ENCODE results near the gene TRAPPC14.
A peak's percentile ranks its signal among the peaks of the same experiment; 100 is the strongest.

Gene TRAPPC14

DNA sequence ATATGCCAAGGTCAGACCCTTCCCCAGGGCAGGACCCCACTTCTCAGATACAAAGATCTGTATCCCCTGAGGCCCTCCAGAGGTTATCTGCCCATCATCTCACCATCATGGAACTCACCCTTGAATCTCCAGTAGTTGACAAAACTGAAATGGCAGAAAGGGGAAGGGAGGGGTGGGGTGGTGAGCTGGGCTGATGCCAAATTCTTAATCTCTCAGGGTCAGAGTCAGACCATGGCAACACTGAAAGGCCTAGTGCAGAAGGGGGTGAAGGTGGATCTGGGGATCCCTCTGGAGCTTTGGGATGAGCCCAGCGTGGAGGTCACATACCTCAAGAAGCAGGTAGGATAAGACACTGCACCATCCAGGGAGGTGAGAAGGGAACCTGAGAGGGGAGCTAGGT is 36.0 kb downstream of the TRAPPC14 start:
- no peak for DNase-seq

DNA sequence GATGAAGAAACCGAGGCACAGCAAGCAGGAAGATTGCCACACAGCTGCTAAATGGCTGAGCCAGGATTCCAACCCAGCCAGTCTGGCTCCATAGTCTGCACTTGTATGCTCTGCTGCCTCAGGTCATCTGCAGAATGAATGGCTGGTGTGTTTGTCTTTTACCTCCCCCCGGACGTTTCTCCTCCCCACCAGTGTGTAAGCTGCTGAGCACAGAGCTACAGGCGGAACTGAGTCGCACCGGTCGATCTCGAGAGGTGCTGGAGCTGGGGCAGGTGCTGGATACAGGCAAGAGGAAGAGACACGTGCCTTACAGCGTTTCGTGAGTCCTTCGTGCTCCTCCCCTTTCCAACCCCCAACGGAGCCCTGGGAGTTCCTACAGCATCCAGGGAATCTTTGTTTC is 36.5 kb downstream of the TRAPPC14 start:
- DNase-seq = no peak

DNA sequence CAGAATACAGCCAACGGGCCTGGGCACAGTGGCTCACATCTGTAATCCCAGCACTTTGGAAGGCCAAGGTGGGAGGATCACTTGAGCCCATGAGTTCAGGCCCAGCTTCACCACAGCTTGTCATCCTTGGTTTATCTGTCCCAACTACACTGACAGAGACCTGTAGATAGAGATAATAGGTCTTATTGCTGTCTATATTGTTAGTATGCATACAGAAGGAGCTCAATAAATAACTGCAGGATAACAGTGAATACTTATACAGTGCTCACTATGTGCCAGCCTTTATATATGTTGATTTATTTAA is 37.8 kb downstream of the TRAPPC14 start:
- DNase-seq = no peak

DNA sequence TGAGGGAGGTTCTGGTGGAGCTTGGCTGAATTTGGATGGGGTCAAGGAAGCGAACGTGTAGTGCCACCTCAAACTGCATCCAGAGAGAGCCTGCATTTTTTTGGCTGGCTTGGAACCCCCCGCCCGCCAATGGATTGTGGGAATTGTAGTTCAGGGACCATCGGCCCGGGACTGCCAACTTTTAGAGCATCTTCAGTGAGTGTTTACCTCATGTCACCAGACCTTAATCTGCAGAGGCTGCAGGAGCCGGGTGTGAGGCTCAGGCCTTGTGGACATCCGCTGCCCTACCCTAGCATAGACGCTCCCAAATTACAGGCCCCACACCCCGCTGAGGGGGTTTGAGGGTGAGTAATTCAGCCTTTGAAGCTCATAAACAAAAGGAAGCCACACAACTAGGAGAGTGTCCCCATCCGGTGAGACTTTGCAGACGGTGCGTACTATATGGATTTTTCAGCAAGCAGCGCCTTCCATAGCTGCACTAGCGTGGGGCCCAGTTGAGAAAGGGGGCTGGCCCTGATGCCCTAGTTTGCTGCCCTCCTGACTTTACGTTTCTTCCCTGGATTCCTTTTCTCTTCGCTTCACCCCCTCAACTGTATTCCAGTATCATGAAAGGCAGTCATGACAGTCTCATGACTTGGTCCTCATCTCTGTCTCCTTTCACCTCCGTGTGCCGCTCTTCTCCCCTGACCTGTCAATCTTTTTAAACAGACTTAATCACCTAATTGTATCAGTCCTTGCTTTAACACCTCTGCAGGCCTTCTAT is 38.4 kb downstream of the TRAPPC14 start:
- peak; percentile 62 to 65 for DNase-seq

DNA sequence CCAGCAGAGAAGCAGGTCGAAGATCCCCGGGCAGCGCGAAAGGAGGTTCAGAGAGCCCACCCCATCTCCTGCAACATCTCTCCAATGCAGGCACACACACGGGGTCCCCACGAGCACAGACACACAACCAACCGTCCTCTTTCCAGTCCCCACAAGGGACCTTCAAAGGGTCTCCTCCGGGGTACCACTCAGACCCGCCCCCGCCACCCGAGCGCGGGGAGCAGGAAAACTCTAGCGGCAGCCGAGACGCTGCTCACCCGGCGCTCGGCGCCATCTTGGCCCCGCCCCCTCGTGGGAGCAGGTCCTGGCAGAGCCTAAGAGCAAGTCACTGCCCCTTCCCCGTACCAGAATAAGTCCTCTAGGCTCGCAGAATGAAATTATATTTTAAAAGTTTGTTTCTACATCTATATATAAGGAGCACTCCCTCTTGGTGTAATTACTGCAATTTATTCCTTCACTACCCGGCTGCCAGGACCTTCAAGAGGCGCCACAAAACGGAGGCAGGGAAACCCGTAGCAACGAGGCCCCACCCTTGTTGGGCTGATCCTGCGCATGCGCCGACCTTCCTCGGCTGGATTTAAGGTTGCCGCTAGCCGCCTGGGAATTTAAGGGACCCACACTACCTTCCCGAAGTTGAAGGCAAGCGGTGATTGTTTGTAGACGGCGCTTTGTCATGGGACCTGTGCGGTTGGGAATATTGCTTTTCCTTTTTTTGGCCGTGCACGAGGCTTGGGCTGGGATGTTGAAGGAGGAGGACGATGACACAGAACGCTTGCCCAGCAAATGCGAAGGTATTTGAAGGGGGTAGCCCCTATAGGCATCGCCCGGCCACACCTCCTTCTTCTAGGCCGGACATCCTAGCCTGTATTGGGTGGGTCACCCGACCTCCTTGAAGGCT is 39.2 kb downstream of the TRAPPC14 start, which contains the start of the genes CNPY4 and TAF6:
Gene CNPY4 (plus strand): TSS at position 563 of the 898 bp plus-strand sequence. CDS start 111 bp downstream, at position 674.
Gene TAF6 (minus strand): TSS at position 287 of the 898 bp plus-strand sequence. CDS start 5,149 bp downstream, outside the sequence.
- DNase-seq = peak; percentile 95 to 97

DNA sequence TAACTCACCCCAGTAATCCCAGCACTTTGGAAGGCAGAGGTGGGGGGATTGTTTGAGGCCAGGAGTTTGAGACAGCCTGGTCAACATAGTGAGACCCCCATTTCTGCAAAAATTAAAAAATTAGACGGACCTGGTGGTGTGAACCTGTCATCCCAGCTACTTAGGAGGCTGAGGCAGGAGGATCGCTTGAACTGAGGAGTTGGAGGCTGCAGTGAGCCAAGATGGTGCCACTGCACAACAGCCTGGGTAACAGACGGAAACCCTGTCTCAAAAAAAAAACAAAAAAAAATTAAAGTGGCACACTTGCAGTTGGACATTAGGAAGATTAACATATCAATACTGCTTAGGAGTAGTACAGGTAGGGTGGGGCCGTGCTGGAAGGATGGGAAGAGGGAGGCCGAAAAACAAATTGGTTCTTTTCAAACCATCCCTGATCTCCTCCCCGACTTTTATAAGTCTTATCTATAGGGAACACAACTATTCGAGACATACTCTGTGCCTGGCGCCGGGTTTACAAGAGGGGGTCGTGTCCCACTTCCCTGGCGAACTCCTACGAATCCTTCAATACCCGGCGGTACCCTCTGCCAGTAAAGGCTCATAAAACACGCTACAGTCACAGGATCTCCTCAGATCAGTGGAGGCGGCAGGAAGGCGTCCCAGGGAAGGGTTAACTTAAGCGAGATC is 40.0 kb downstream of the TRAPPC14 start:
- no peak for DNase-seq

DNA sequence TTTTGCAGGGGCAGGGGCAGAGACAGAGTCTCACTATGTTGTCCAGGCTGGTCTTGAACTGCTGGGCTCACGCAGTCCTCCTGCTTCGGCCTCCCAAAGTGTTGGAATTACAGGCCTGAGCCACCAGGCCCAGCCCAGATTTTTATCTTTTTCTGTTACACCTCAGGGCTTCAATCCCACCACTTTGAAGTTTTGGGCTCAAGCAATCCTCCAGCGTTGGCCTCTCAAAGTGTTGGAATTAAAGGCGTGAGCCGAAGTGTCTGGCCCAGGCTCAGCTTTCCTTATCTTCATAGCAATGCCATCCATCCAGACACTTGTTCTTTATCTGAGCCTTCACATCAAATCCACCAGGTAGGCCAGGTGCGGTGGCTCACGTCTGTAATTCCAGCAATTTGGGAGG is 43.5 kb downstream of the TRAPPC14 start:
- DNase-seq = no peak

DNA sequence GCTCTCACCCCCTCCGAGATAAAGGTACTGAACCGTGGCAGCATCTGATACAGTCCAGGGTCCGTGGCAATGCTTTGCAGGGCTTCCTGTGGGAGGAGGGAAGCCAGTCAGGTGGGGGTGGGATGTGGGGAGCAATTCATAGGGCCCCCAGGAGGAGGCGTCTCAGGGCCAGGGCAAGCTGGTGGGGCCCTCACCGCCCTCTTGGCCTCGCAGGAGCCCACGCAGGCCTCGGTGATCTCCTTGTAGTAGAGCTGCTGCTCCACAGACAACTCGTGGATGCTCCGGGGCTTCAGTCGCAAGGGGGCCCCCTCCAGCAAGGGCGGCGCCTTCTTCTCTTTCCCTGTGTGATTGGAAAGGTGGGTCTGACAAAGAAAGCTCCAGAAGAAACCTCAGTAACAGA is 46.6 kb downstream of the TRAPPC14 start:
- DNase-seq = no peak

DNA sequence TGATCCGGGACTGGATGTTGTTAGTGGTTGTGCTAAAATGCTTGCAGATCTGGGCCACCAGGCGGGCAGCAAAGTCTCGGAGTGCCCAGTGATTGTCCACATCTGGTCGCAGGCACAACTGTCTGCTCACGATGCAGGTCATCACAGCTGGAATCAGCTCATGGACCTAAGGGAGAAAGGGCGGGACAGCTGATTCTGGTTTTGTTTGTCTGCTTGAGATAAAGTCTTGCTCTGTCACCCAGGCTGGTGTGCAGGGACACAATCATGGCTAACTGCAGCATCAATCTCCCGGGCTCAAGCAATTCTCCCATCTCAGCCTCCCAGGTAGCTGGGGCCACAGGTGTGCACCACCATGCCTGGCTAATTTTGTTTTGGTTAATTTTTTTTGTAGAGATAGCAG is 47.4 kb downstream of the TRAPPC14 start:
- DNase-seq = no peak

DNA sequence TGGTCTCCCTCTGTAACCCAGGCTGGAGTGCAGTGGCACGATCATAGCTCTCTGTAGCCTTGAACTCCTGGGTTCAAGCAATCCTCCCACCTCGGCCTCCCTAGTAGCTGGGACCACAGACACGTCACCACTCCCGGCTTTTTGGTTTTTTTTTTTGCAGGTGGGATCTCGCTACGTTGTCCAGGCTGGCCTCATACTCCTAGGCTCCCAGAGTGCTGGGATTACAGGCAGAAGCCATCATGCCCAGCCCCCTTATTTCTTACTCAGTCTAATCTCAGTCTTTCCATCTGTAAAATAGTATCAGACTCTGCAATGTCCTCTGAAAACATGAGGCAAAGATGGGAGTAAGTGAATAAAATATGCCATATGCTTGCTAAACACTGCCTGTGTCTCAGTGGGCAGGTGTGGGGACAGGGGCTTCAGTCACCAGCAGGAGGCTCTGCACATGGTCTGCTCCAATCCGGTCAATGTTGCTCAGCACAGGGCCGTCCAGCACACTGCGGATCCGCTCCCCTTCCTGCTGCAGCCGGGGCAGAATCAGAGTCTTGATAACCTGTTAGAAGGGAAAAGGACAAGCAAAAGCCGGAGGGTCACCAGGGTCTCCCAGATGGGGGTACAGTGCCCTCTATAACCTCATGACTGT is 48.9 kb downstream of the TRAPPC14 start:
- DNase-seq = no peak

DNA sequence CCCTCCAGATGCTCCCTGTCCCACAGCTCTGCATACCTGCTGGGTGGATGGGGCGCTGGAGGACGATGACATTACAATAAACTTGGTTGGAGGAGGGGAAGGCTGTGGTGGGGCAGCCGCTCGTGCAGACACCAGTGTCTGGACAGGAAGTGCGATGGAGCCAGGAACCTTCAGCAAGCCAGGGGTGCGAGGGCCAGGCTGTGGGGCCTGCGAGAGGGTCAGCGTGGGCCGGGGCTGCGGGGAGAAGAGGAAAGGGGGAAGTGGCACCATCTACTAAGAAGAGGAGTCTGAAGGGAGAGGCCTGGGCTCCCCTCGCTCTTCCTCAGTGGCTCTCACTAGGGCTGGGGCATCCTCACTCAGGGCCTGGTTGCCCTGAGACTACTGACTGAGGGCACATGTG is 50.6 kb downstream of the TRAPPC14 start:
- no peak for DNase-seq

DNA sequence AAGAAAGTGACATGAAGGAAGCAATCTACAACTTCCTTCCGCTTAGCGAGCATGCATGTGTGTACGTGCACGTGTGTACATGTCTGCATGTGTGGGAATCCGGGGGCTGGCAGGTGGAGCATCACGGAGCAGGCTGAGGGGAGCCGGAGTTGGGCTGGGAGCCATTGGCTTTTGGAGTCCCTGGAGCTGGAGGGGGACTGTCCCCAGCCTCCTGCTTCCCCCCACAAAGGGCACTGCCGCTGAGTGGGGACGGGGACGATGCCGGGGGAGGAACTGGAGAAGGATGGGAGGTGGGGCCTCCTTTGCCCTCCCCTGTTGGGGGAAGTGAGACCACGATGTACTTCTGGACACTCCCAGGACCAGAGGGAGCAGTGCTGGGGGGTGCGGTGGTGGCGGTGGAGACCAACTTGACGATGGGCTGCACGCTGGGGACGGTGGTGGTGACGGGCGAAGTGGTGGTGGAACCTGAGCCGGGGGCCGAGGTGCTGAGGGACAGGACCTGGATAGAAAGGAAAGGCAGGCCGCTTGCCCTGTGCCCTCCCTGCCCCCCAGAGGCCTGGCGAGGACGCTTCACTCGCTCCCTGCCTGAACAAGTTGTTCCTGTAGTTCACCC is 51.3 kb downstream of the TRAPPC14 start:
- DNase-seq = no peak

DNA sequence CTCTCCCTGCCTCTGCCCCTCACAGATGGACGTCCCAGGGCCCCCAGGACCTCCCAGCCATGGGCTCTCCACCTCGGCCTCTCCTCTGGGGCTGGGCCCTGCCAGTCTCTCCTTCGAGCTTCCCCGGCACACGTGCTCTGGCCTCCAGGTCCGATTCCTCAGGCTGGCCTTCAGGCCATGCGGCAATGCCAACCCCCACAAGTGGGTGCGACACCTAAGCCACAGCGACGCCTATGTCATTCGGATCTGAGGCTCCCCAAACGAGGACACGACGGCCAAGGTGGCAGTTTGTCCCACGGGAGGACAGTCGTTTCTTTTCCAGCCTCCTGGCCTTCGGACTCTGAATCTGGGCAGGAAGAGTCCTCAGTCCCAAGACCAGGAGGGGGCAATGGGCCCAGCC is 51.9 kb downstream of the TRAPPC14 start:
- no peak for DNase-seq

DNA sequence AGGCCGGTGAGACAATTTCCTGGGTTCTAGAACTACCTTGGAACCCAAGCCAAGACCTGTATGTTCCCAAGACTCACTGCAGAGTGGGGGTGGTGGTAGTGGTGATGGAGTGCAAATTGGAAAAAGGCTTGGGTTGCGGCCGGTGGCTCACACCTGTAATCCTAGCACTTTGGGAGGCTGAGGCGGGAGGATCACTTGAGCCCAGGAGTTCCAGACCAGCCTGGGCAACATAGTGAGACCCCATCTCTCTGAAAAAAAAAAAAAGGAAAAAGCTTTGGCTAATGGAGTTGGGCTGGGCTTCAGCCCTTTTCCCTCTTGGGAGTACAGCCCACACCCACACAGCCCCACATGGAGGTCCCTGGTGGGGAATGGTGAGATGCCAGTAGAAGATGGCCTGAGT is 53.0 kb downstream of the TRAPPC14 start:
- DNase-seq = no peak

All from activated CD4-positive, alpha-beta T cell treated with anti-CD3 and anti-CD28 coated beads for 4 hours (primary cell).